GM13977 (cell line): ENCODE results near the gene HUWE1.

ENCODE experiments used
- DNase-seq: peaks from one replicate; pipeline ENCODE4 v3.0.0; 2012; ENCODE audit warnings: low spot score
- in situ Hi-C: fragments of 300-500 bp; cut with MboI; formaldehyde crosslinking; loops from one replicate; pipeline ENCODE4 v1.12.0; 2022; ENCODE audit warnings: low sequenced_read_pairs, low pct_unique_long_range_greater_than_20kb, mixed read lengths, inconsistent platforms; ENCODE audit not compliant: unreplicated experiment
- TF ChIP-seq, protein P1 (sequence below): IDR thresholded peaks from 2 replicates; pipeline ENCODE4 v1.5.1; 2012; ENCODE audit warnings: mild to moderate bottlenecking, control low read depth; ENCODE audit not compliant: insufficient read depth; ENCODE audit errors: extremely low read depth, missing control alignments

HUWE1 gene

DNA sequence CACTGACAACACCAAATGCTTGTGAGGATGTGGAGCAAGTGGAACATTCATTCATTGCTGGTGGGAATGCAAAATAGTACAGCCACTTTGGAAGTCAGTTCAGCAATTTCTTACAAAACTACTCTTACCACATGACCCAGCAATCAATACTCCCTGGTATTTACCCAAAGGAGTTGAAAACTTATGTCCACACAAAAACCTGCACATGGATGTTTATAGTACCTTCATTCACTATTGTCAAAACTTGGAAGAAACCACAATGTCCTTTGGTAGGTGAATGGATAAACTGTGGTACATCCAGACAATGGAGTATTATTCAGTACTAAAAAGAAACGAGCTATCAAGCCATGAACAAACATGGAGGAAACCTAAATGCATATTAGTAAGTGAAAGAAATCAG, 27.5 kb downstream of the HUWE1 start:
- in situ Hi-C loops = no loop called here
- DNase-seq = no peak
- TF ChIP-seq, protein P1, sequence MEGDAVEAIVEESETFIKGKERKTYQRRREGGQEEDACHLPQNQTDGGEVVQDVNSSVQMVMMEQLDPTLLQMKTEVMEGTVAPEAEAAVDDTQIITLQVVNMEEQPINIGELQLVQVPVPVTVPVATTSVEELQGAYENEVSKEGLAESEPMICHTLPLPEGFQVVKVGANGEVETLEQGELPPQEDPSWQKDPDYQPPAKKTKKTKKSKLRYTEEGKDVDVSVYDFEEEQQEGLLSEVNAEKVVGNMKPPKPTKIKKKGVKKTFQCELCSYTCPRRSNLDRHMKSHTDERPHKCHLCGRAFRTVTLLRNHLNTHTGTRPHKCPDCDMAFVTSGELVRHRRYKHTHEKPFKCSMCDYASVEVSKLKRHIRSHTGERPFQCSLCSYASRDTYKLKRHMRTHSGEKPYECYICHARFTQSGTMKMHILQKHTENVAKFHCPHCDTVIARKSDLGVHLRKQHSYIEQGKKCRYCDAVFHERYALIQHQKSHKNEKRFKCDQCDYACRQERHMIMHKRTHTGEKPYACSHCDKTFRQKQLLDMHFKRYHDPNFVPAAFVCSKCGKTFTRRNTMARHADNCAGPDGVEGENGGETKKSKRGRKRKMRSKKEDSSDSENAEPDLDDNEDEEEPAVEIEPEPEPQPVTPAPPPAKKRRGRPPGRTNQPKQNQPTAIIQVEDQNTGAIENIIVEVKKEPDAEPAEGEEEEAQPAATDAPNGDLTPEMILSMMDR = no peak

DNA sequence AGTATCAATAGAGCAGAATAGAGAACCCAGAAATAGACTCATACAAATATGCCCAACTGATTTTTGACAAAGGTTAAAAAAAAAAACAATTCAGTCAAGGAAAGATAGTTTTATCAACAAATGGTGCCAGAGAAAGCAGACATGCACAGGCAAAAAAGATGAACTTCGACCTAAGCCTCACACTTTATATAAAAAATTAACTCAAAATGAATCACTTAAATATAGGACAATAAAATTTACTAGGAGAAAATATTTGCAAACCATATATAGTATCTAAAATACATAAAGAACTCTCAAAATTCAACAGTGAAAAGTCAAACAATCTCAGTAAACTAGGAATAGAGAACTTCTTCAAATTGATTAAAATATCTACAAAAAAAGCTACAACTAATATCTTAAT, 29.7 kb downstream of the HUWE1 start:
- TF ChIP-seq, protein P1 = no peak
- in situ Hi-C loops = no loop called here
- DNase-seq = no peak

DNA sequence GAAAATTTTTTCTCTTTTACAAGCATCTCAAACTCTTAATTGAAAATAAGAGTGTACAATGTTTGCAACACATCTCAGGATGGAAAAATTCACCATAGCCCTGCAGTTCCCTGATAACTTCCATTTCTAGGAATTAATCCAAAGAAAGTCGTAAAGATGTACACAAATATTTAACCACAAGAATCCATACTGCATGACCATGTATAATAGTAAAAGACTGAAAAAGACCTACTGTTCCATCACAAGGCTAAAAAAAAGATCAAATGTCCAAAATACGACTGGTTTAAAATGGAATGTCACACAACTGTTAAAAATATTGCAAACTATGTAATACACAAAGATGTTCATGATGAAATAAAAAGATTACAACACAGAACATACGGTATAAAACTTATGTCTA, 32.1 kb downstream of the HUWE1 start:
- in situ Hi-C loops = no loop called here
- DNase-seq = no peak
- TF ChIP-seq, protein P1 = no peak

DNA sequence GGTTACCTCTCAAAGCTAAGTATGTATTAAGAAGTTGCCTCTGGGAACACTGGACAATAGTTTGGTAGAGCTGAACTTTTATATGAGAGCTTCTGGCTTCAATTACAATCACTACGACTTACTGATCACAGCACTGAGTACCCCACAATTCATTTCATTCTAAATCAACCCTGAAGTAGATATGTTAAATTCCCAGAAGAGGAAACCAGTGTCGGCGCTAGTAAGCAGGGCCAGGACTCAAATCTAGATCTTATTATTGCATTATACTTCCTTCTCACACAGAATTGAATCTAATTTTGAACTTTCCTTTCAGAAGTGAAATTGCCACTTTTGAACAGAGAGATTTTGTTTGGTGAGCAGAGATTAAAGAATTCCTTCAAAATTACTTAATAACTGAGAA, 41.8 kb downstream of the HUWE1 start:
- DNase-seq = no peak
- in situ Hi-C loops = no loop called here

DNA sequence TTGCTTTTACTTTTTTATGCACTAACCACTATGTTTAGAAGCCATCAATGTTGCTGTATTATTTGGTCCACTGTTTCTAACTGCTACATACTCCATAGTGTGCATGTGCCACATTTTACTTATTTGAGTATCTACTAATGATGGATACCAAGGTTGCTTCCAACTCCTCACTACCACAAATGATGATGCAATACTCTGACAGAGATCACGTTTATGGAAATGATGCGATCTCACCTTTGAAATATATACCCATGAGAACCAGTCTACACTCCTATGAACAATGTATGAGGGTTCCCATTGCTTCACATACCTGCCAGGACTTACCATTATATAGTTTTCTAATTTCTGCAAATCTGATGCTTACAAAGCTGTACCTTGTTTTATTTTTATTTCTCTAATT, 44.2 kb downstream of the HUWE1 start:
- in situ Hi-C loops = no loop called here
- TF ChIP-seq, protein P1 = no peak
- no peak for DNase-seq

More for the DNA sequence above, 41.8 kb downstream of the HUWE1 start:
- TF ChIP-seq, protein P1 = no peak

DNA sequence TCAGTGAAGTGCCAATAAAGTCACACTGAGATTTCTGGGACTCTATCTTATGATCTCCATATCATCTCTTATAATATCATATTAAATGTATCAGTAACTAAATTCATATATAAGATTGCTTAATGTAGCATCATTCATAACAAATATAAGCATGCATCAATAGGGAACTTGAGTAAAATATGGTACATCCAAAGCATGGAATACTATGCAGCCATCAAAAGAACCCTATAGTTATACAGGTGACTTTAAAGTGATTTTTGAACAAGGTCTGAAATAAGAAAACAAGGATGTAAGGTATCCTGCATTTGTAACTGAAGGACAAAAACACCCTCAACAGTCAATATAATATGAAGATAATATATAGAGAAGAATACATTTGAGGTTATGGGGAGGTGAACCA, 47.3 kb downstream of the HUWE1 start:
- DNase-seq = no peak
- TF ChIP-seq, protein P1 = no peak
- in situ Hi-C loops = no loop called here

DNA sequence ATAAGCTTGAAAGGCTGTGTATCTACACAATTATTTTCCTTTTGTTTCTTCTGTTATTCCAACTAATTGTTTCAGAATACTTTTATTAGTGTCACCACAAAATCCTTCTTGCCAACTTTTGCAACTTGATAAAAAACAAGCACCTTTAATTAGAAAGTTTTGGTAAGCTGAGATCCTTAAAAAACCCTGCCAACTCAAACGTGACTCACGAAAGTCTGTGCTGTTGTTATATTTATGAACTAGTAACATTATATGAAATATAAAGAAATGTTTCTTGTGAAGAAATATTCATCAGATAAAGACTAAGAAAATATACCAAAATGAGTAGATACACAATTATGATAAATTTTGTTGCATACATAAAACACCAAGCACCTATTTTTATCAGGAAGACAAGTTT, 49.0 kb downstream of the HUWE1 start:
- no peak for DNase-seq
- TF ChIP-seq, protein P1 = no peak
- in situ Hi-C loops = no loop called here
